ENCODE results near the gene JMJD8.
A peak's percentile ranks its signal among the peaks of the same experiment; 100 is the strongest.

JMJD8 gene

DNA sequence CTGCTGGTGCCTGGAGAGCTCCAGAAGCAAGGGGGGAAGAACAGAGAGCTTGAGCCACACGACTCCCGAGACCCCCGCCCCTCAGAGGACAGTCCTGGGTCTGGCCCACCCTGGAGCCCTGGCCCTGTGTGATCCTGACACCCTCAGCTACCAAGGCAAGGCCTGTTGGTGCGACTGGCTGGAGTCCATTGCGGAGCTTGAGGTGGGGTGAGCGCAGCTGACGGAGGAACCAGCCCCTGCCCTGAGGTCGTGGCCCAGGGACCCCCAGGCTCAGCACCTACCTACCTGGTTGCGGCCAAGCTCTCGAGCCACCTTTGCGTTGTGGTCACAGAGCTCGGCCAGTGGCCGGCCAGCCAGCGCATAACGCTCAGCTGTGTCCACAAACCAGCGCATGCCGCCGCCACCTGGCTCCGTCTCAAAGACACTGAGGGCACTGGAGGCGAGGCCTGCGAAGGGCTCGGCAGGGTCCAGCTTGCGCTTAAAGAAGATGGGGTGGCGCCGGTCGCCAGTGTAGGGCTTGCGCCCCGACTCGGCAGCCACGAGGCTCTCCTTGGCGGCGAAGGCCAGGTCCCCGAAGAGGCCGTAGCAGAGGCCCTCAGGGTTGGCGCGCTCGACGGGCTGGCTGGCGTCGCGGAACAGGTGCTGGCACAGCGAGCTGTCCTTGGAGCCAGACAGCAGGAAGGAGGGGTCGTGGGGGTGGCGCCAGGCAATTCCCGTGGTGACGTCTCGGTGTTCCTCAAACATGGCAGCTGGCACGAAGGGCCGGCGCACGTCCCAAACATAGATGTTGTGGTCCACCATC, 2.5 kb upstream of the JMJD8 start:
- no peaks in the 10 kb centered on the region for H3K27me3 ChIP-seq (ENCODE audit: control insufficient read depth in 1 of 2, insufficient read depth in 2 of 2, low read length in 2 of 2)
- H3K27ac ChIP-seq (ENCODE audit: low read length) = no peak overlapping the region
- peaks cover 50% of the 10 kb centered on the region for H3K4me1 ChIP-seq (ENCODE audit: control insufficient read depth, insufficient read depth, low read length)
- H3K4me3 ChIP-seq (ENCODE audit: low read length in 2 of 2) = no peak overlapping the region
- H3K9ac ChIP-seq (ENCODE audit: low read length in 2 of 2) = no peak overlapping the region
- H3K36me3 ChIP-seq (ENCODE audit: control insufficient read depth in 2 of 2, insufficient read depth in 2 of 2, low read length in 2 of 2) = peaks cover 10 to 14% of the 10 kb centered on the region in 2 donors
- H3K9me3 ChIP-seq (ENCODE audit: control insufficient read depth in 2 of 2, low read length in 2 of 2) = no peaks in the 10 kb centered on the region

DNA sequence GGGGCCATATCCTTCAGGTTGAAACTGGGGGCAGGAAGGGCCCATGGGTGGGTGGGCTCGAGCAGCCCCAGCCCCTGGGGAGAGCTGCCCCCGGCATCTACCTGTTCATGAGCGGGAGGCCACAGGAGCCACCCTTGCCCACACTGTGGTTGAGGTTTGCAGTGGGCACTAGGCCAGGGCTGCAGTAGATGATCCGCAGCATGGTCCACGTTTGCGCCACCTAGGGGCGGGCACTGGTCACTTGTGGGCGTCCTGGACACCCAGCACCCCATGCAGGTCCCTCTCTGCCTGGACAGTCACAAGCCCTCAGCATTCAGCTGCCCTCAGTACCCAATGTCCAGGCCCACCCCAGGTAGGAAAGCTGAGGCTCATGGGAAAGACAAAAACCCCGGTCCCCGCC, 1.8 kb upstream of the JMJD8 start:
- Histone ChIP-seq H3K27ac (ENCODE audit: low read length) (no peak overlapping the region), H3K4me1 (ENCODE audit: control insufficient read depth, insufficient read depth, low read length) (peaks cover 57% of the 10 kb centered on the region), H3K27me3 (ENCODE audit: control insufficient read depth in 1 of 2, insufficient read depth in 2 of 2, low read length in 2 of 2) (no peaks in the 10 kb centered on the region), H3K9ac (ENCODE audit: low read length in 2 of 2) (no peak overlapping the region), H3K4me3 (ENCODE audit: low read length in 2 of 2) (no peak overlapping the region), H3K36me3 (ENCODE audit: control insufficient read depth in 2 of 2, insufficient read depth in 2 of 2, low read length in 2 of 2) (peaks cover 12 to 17% of the 10 kb centered on the region in 2 donors), H3K9me3 (ENCODE audit: control insufficient read depth in 2 of 2, low read length in 2 of 2) (no peaks in the 10 kb centered on the region)

DNA sequence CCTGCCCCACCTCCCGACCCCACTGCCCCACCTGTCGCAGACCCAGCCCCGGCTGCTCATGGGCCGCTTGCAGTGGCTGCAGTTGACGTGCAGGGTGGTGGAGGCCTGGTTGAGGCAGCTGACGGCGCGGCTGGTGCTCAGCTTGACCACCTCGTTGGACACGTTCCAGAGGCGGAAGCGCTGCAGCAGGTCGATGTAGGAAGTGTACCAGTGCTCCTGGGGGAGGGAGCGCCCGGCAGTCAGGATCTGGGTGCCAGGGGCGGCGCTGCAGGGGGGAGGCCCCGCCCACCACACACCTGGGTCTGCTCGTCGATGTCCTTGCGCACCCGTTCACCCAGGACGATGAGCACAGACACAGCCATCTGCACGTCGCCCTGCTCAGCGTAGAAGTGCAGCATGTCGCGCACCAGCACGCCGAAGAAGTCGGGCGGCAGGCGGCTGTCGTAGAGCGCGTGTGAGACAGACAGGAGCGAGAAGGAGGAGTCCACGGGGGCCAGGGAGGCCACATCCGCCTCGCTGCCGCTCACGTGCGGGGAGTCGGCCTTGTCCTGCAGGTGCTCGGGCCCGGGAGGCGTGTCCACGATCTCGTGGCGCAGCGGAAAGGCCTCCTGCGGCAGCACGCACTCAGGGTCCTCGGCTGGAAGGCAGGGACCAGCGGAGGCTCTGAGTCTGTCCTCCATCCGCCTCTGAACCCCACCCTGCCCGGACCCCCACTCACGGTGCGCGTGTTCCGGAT, 995 bp upstream of the JMJD8 start:
- H3K4me3 ChIP-seq (ENCODE audit: low read length in 2 of 2) = peak overlapping the region in 1 of 2 donors; percentile 40

DNA sequence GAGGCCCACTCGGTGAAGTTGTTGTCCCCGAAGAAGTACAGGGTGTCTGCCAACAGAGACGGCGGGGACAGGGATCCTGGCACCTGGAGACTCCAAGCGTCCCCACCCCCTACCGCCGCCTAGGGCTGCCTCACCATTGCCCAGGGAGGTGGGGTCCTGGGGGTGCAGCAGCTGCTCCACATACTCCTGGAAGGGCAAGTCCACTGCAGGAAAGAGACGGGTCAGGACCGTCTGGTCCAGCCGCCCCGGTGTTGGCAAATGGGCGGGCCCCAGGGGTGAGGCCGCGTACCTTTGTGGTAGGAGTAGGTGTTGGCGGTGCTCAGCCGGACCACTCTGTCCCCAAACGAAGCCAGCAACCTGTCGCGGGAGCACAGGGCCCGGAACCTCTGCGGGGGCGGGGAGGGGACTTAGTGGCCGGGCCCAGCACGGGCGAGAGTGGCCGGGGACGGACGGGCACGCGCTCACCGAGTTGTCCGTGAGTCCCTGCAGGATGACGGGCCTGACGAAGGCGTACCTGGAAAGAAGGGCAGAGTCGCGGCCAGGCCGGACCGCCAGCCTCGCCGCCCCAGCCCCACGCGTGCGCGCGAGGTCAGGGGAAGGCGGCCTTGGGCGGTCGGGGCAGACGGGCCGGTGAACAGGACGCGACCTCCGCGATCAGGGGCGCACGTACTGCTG, 601 bp downstream of the JMJD8 start:
- peak overlapping the region in 1 of 2 donors; percentile 53 for H3K9ac ChIP-seq (ENCODE audit: low read length in 2 of 2)
- peaks cover 53% of the 10 kb centered on the region for H3K4me1 ChIP-seq (ENCODE audit: control insufficient read depth, insufficient read depth, low read length)

More for the DNA sequence above, 995 bp upstream of the JMJD8 start:
- H3K27ac ChIP-seq (ENCODE audit: low read length) = no peak overlapping the region
- peaks cover 61% of the 10 kb centered on the region for H3K4me1 ChIP-seq (ENCODE audit: control insufficient read depth, insufficient read depth, low read length)
- H3K9me3 ChIP-seq (ENCODE audit: control insufficient read depth in 2 of 2, low read length in 2 of 2) = no peaks in the 10 kb centered on the region
- H3K36me3 ChIP-seq (ENCODE audit: control insufficient read depth in 2 of 2, insufficient read depth in 2 of 2, low read length in 2 of 2) = peaks cover 12 to 17% of the 10 kb centered on the region in 2 donors
- H3K27me3 ChIP-seq (ENCODE audit: control insufficient read depth in 1 of 2, insufficient read depth in 2 of 2, low read length in 2 of 2) = no peaks in the 10 kb centered on the region
- no peak overlapping the region for H3K9ac ChIP-seq (ENCODE audit: low read length in 2 of 2)

DNA sequence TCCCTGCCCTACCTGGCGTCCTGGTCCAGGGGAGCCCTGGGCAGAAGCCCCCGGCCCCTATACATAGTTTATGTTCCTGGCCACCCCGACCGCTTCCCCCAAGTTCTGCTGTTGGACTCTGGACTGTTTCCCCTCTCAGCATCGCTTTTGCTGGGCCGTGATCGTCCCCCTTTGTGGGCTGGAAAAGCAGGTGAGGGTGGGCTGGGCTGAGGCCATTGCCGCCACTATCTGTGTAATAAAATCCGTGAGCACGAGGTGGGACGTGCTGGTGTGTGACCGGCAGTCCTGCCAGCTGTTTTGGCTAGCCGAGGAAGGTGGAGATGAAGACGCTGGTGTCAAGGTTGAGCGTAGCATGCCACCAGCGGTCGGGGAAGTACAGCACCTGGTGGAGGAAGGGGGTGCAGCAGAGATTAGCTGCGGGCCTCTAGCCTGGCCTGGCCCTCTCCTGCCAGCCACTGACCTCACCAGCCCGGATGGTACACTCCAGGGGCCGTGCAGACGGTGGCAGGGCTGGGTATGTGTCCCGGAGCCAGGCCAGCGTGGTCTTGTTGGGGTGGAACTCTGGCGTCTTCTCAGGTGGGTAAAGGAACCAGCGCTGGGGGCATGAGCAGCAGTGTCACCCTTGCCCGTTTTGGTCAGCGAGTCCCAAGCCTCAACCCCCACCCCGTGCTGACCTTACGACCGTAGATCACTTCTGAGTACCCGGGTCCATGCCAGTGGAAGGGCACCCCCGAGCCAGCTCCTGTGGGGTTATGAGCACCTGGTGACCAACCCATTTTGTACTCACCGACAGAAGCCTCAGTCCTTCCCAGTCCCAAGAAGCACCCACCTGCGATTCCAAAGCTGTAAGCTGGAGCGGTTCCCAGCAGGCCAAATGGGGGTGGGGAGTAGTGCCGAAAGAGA, 1.4 kb downstream of the JMJD8 start:
- no peaks in the 10 kb centered on the region for H3K9me3 ChIP-seq (ENCODE audit: control insufficient read depth in 2 of 2, low read length in 2 of 2)
- H3K9ac ChIP-seq (ENCODE audit: low read length in 2 of 2) = no peak overlapping the region
- peaks cover 52% of the 10 kb centered on the region for H3K4me1 ChIP-seq (ENCODE audit: control insufficient read depth, insufficient read depth, low read length)
- H3K36me3 ChIP-seq (ENCODE audit: control insufficient read depth in 2 of 2, insufficient read depth in 2 of 2, low read length in 2 of 2) = peaks cover 12 to 17% of the 10 kb centered on the region in 2 donors
- H3K27me3 ChIP-seq (ENCODE audit: control insufficient read depth in 1 of 2, insufficient read depth in 2 of 2, low read length in 2 of 2) = no peaks in the 10 kb centered on the region
- peak overlapping the region in 1 of 2 donors; percentile 81 for H3K4me3 ChIP-seq (ENCODE audit: low read length in 2 of 2)
- H3K27ac ChIP-seq (ENCODE audit: low read length) = no peak overlapping the region

More for the DNA sequence above, 601 bp downstream of the JMJD8 start:
- Histone ChIP-seq H3K36me3 (ENCODE audit: control insufficient read depth in 2 of 2, insufficient read depth in 2 of 2, low read length in 2 of 2) (peaks cover 12 to 17% of the 10 kb centered on the region in 2 donors), H3K4me3 (ENCODE audit: low read length in 2 of 2) (peak overlapping the region; percentile 63 to 81), H3K27ac (ENCODE audit: low read length) (no peak overlapping the region), H3K9me3 (ENCODE audit: control insufficient read depth in 2 of 2, low read length in 2 of 2) (no peaks in the 10 kb centered on the region), H3K27me3 (ENCODE audit: control insufficient read depth in 1 of 2, insufficient read depth in 2 of 2, low read length in 2 of 2) (no peaks in the 10 kb centered on the region)

DNA sequence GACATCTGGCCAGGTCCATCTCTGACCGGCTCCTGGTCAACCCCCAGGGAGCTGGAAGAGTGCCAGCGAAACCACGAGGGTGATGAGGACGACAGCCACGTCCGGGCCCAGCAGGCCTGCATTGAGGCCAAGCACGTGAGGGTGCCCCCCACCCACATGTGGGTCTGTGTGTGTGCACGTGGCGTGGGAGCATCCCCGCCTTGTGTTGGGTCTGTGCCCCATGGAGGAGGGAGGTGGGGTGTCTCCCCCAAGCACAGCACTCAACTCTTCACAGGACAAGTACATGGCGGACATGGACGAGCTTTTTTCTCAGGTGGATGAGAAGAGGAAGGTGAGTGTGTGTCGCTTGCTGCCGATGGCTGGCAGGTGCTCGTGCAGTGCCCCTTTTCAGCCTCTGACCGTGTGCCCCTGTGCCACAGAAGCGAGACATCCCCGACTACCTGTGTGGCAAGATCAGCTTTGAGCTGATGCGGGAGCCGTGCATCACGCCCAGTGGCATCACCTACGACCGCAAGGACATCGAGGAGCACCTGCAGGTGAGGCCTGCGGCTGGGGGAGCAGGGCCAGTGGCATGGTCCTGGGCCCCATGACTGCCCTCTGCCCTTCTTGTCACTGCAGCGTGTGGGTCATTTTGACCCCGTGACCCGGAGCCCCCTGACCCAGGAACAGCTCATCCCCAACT, 2.2 kb downstream of the JMJD8 start:
- Histone ChIP-seq H3K27ac (ENCODE audit: low read length) (no peak overlapping the region), H3K9ac (ENCODE audit: low read length in 2 of 2) (no peak overlapping the region), H3K9me3 (ENCODE audit: control insufficient read depth in 2 of 2, low read length in 2 of 2) (no peaks in the 10 kb centered on the region), H3K4me3 (ENCODE audit: low read length in 2 of 2) (peak overlapping the region; percentile 81 to 83), H3K4me1 (ENCODE audit: control insufficient read depth, insufficient read depth, low read length) (peaks cover 52% of the 10 kb centered on the region), H3K27me3 (ENCODE audit: control insufficient read depth in 1 of 2, insufficient read depth in 2 of 2, low read length in 2 of 2) (no peaks in the 10 kb centered on the region), H3K36me3 (ENCODE audit: control insufficient read depth in 2 of 2, insufficient read depth in 2 of 2, low read length in 2 of 2) (peaks cover 12 to 17% of the 10 kb centered on the region in 2 donors)

DNA sequence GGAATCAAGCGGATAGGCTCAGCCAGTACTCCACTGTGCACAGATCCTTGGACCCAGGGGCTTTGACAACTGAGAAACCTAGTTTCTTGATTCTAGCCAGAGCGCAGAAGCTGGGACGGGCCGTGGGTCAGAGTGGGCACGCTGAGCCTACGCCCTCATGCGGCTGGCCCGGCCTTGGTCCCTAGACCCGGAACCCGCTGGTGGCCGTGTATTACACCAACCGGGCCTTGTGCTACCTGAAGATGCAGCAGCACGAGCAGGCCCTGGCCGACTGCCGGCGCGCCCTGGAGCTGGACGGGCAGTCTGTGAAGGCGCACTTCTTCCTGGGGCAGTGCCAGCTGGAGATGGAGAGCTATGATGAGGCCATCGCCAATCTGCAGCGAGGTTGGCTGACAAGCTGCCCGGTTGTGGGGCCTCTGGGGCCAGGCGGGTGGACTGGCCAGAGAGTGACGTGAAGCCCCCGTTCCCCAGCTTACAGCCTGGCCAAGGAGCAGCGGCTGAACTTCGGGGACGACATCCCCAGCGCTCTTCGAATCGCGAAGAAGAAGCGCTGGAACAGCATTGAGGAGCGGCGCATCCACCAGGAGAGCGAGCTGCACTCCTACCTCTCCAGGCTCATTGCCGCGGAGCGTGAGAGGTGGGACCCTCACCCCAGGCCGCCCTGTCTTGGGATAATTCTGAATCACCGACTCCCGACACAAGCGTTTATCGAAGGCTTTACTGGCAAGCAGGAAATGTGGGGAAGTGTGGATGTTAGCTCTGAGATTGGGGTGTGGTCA, 3.0 kb downstream of the JMJD8 start:
- H3K4me1 ChIP-seq (ENCODE audit: control insufficient read depth, insufficient read depth, low read length) = peaks cover 56% of the 10 kb centered on the region
- no peaks in the 10 kb centered on the region for H3K9me3 ChIP-seq (ENCODE audit: control insufficient read depth in 2 of 2, low read length in 2 of 2)
- no peaks in the 10 kb centered on the region for H3K27me3 ChIP-seq (ENCODE audit: control insufficient read depth in 1 of 2, insufficient read depth in 2 of 2, low read length in 2 of 2)
- H3K27ac ChIP-seq (ENCODE audit: low read length) = peak overlapping the region; percentile 67
- peak overlapping the region; percentile 81 to 83 for H3K4me3 ChIP-seq (ENCODE audit: low read length in 2 of 2)
- H3K36me3 ChIP-seq (ENCODE audit: control insufficient read depth in 2 of 2, insufficient read depth in 2 of 2, low read length in 2 of 2) = peaks cover 12 to 17% of the 10 kb centered on the region in 2 donors
- H3K9ac ChIP-seq (ENCODE audit: low read length in 2 of 2) = peak overlapping the region; percentile 75 to 80

DNA sequence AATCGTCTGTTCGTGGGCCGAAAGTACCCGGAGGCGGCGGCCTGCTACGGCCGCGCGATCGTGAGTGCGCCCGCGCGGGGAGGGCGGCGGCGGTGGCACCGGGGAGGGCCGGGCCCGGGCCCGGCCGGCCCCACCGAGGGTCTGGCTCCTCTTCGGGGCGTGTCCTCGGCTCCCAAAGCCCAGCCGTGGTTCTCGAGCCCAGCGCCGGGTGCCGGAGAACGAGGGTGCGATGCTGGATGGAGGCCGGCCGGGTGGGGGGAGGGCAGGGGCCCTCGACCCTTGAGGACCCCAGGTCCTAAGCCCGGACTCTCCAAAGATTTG, 3.5 kb downstream of the JMJD8 start:
- H3K4me1 ChIP-seq (ENCODE audit: control insufficient read depth, insufficient read depth, low read length) = peaks cover 60% of the 10 kb centered on the region
- peak overlapping the region; percentile 67 for H3K27ac ChIP-seq (ENCODE audit: low read length)
- peak overlapping the region; percentile 81 to 83 for H3K4me3 ChIP-seq (ENCODE audit: low read length in 2 of 2)
- peaks cover 12 to 17% of the 10 kb centered on the region in 2 donors for H3K36me3 ChIP-seq (ENCODE audit: control insufficient read depth in 2 of 2, insufficient read depth in 2 of 2, low read length in 2 of 2)
- peak overlapping the region; percentile 75 to 80 for H3K9ac ChIP-seq (ENCODE audit: low read length in 2 of 2)
- H3K9me3 ChIP-seq (ENCODE audit: control insufficient read depth in 2 of 2, low read length in 2 of 2) = no peaks in the 10 kb centered on the region
- no peaks in the 10 kb centered on the region for H3K27me3 ChIP-seq (ENCODE audit: control insufficient read depth in 1 of 2, insufficient read depth in 2 of 2, low read length in 2 of 2)

DNA sequence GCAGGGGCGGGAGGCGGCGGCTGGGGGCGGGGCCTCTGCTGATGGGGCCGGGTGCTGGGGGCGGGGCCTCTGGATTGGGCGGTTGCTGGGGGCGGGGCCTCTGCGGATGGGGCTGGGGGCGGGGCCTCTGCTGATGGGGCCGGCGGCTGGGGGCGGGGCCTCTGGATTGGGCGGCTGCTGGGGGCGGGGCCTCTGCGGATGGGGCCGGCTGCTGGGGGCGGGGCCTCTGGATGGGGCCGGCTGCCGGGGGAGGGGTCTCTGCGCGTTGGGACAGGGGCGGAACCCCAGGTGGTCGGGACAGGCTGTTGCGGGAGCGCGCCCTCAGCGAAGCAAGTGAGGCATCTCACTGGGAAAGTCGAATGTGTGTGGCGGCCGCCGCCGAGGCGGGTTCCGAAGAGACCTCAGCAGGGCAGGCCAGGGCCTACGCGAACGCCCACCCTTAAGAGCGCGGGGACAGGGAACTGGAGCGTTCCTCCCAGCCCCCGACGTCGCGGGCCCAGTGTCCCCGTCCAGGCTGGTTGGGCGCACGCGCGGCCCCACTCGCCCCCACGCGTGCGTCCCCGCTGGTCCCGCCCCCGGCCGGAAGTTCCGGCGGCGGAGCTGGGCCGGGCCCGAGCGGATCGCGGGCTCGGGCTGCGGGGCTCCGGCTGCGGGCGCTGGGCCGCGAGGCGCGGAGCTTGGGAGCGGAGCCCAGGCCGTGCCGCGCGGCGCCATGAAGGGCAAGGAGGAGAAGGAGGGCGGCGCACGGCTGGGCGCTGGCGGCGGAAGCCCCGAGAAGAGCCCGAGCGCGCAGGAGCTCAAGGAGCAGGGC, 4.1 kb downstream of the JMJD8 start, which contains the start of gene STUB1:
Gene STUB1 (plus strand): TSS at position 597 of the 811 bp plus-strand sequence. CDS start 116 bp downstream, at position 713.
- H3K36me3 ChIP-seq (ENCODE audit: control insufficient read depth in 2 of 2, insufficient read depth in 2 of 2, low read length in 2 of 2) = peaks cover 12 to 17% of the 10 kb centered on the region in 2 donors
- peak within 1 kb of the TSS; percentile 75 to 80 for H3K9ac ChIP-seq (ENCODE audit: low read length in 2 of 2)
- peak within 1 kb of the TSS; percentile 67 for H3K27ac ChIP-seq (ENCODE audit: low read length)
- H3K4me3 ChIP-seq (ENCODE audit: low read length in 2 of 2) = peak within 1 kb of the TSS; percentile 81 to 83
- H3K4me1 ChIP-seq (ENCODE audit: control insufficient read depth, insufficient read depth, low read length) = peaks cover 60% of the 10 kb centered on the region
- peaks cover 0 to 3% of the 10 kb centered on the region in 2 donors for H3K27me3 ChIP-seq (ENCODE audit: control insufficient read depth in 1 of 2, insufficient read depth in 2 of 2, low read length in 2 of 2)
- H3K9me3 ChIP-seq (ENCODE audit: control insufficient read depth in 2 of 2, low read length in 2 of 2) = no peaks in the 10 kb centered on the region

Data from stomach smooth muscle (tissue), 2 donors.